ENCODE data around the gene BMP7. TPM values are rescaled to one million over a fixed set of nuclear protein-coding genes. Genes with fewer than 3 reads are reported as not detected.

Gene BMP7
- total and polyA plus RNA-seq, 2 of the 13 experiments (the other 11 are each of a cell fraction or from before 2014, with no cell fraction given), result not detected

DNA sequence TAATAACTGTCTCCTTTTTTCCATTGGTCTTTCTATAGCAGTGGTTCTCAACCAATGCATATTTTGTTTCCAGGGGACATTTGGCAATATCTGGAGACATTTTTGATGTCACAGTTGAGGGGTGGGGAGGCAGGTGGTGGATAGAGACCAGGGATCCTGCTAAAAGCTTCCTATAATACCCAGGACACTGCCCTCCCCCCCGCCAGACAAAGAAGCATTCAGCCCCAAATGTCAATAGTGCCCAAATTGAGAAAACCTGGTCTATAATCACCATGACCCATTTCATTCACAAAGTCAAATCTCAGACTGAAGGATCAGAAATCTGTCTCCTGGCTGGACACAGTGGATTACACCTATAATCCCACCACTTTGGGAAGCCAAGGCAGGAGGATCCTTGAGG is 128.8 kb downstream of the BMP7 start (continued):
- TF ChIP-seq, protein P1, sequence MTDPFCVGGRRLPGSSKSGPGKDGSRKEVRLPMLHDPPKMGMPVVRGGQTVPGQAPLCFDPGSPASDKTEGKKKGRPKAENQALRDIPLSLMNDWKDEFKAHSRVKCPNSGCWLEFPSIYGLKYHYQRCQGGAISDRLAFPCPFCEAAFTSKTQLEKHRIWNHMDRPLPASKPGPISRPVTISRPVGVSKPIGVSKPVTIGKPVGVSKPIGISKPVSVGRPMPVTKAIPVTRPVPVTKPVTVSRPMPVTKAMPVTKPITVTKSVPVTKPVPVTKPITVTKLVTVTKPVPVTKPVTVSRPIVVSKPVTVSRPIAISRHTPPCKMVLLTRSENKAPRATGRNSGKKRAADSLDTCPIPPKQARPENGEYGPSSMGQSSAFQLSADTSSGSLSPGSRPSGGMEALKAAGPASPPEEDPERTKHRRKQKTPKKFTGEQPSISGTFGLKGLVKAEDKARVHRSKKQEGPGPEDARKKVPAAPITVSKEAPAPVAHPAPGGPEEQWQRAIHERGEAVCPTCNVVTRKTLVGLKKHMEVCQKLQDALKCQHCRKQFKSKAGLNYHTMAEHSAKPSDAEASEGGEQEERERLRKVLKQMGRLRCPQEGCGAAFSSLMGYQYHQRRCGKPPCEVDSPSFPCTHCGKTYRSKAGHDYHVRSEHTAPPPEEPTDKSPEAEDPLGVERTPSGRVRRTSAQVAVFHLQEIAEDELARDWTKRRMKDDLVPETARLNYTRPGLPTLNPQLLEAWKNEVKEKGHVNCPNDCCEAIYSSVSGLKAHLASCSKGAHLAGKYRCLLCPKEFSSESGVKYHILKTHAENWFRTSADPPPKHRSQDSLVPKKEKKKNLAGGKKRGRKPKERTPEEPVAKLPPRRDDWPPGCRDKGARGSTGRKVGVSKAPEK (CRISPR knock-in tag; IDR thresholded peaks at IDR 0.05; ENCODE audit: borderline replicate concordance), result no peak
- TF ChIP-seq SPEN (CRISPR knock-in tag; IDR thresholded peaks at IDR 0.05; ENCODE audit: low read depth) (no peak), ZMYM4 (CRISPR knock-in tag; IDR thresholded peaks at IDR 0.05) (no peak), ZIK1 (CRISPR knock-in tag; IDR thresholded peaks at IDR 0.05; ENCODE audit: borderline replicate concordance, low read depth) (no peak), ZNF274 (CRISPR knock-in tag; IDR thresholded peaks at IDR 0.05) (no peak), ZNF570 (CRISPR knock-in tag; IDR thresholded peaks at IDR 0.05; ENCODE audit: borderline replicate concordance) (no peak), MED8 (CRISPR knock-in tag; IDR thresholded peaks at IDR 0.05; ENCODE audit: insufficient replicate concordance) (no peak)

DNA sequence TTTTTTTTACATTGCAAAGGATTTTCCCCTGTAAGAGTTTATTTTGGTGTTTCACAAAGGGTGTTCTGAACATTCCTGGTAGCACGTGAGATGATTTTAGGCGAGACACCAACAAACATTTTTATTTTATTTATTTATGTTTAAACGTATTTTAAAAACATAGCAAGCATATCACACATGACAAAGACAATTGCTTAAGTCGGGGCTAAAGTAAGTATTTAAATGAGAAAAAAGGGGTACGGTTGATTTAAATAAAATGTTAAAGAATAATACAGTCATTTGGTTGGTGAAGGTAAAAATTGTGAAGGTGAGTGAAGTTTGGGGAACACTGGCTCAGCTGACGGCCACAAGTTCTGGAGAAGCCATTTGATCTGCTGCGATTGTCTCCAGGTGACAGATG is 129.7 kb downstream of the BMP7 start:
- WGBS (ENCODE audit: low lambda C conversion rate), result 51% methylated on average over 7 of the region's 7 CpGs
- in situ Hi-C loops (cut with HindIII; ENCODE audit: extremely low pct_ligation_motif_present, low pct_unique_long_range_greater_than_20kb) (no loop called here), intact Hi-C loops (cut with micrococcal nuclease; ENCODE audit: unreplicated experiment) (no loop called here)
- H3K79me2 ChIP-seq (ENCODE audit: insufficient read depth, low read length), result no peaks in the 10 kb centered on the region
- no peak overlapping the region for H3K4me3 ChIP-seq (replicated peaks in 1 of 3; ENCODE audit: insufficient read depth in 1 of 3, low read depth in 2 of 3, low read length in 3 of 3)
- BruUV-seq (replicated peaks), result no TSS peak
- H3K36me3 ChIP-seq (replicated peaks in 1 of 2; ENCODE audit: control insufficient read depth in 1 of 2, insufficient read depth in 2 of 2, low read length in 2 of 2), result no peaks in the 10 kb centered on the region
- no peaks in the 10 kb centered on the region for H3K4me1 ChIP-seq (ENCODE audit: insufficient read depth, low read length)
- H3K4me2 ChIP-seq (ENCODE audit: low read depth, low read length), result no peak overlapping the region
- ATAC-seq (no peak), FAIRE-seq (no peak), DNase-seq (ENCODE audit: low spot score) (no peak)
- H3K27ac ChIP-seq (ENCODE audit: extremely low read length, insufficient read depth, low read length), result no peak overlapping the region
- no peak overlapping the region for H2AFZ ChIP-seq (ENCODE audit: low read length)
- H3K27me3 ChIP-seq (ENCODE audit: control insufficient read depth in 1 of 2, insufficient read depth in 2 of 2, low read length in 2 of 2), result peaks cover 3 to 8% of the 10 kb centered on the region in 2 experiments; a peak in 1 of 5 replicates
- no peaks in the 10 kb centered on the region for H4K20me1 ChIP-seq (ENCODE audit: insufficient read depth, low read length)
- no peaks in the 10 kb centered on the region for H3K9me3 ChIP-seq (ENCODE audit: low read length)
- H3K9ac ChIP-seq (ENCODE audit: insufficient read depth, low read depth, low read length), result no peak overlapping the region
- CTCF ChIA-PET (ENCODE audit: low intra/inter-chr PET ratio, low total read pairs), result no interaction called here
- POLR2A ChIA-PET, result no interaction called here
- TF ChIP-seq ZFP62 (CRISPR knock-in tag; IDR thresholded peaks at IDR 0.05) (no peak), SMC3 (IDR thresholded peaks at IDR 0.05; ENCODE audit: low read length) (no peak), NR2C2 (CRISPR knock-in tag; IDR thresholded peaks at IDR 0.05; ENCODE audit: borderline replicate concordance) (no peak), PPARG (CRISPR knock-in tag; conservative IDR thresholded peaks at IDR 0.05) (no peak), IRF2 (CRISPR knock-in tag; IDR thresholded peaks at IDR 0.05) (no peak), ZNF12 (CRISPR knock-in tag; IDR thresholded peaks at IDR 0.05) (no peak), GTF3A (CRISPR knock-in tag; conservative IDR thresholded peaks at IDR 0.05) (no peak), NR2F6 (IDR thresholded peaks at IDR 0.05) (no peak), NR2F6 (CRISPR knock-in tag; IDR thresholded peaks at IDR 0.05) (no peak), ZNF124 (CRISPR knock-in tag; IDR thresholded peaks at IDR 0.05) (no peak), ZSCAN21 (CRISPR knock-in tag; IDR thresholded peaks at IDR 0.05; ENCODE audit: borderline replicate concordance) (no peak), ZFP37 (CRISPR knock-in tag; IDR thresholded peaks at IDR 0.05; ENCODE audit: borderline replicate concordance) (no peak), KDM5A (IDR thresholded peaks at IDR 0.05; ENCODE audit: borderline replicate concordance, low read length) (no peak), SRF (IDR thresholded peaks at IDR 0.05; ENCODE audit: low read depth, low read length) (no peak)
- TF ChIP-seq, protein P2, sequence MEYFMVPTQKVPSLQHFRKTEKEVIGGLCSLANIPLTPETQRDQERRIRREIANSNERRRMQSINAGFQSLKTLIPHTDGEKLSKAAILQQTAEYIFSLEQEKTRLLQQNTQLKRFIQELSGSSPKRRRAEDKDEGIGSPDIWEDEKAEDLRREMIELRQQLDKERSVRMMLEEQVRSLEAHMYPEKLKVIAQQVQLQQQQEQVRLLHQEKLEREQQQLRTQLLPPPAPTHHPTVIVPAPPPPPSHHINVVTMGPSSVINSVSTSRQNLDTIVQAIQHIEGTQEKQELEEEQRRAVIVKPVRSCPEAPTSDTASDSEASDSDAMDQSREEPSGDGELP (IDR thresholded peaks at IDR 0.05; ENCODE audit: borderline replicate concordance, low read depth), result no peak
- TF ChIP-seq, protein P3, sequence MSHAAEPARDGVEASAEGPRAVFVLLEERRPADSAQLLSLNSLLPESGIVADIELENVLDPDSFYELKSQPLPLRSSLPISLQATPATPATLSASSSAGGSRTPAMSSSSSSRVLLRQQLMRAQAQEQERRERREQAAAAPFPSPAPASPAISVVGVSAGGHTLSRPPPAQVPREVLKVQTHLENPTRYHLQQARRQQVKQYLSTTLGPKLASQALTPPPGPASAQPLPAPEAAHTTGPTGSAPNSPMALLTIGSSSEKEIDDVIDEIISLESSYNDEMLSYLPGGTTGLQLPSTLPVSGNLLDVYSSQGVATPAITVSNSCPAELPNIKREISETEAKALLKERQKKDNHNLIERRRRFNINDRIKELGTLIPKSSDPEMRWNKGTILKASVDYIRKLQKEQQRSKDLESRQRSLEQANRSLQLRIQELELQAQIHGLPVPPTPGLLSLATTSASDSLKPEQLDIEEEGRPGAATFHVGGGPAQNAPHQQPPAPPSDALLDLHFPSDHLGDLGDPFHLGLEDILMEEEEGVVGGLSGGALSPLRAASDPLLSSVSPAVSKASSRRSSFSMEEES (CRISPR knock-in tag; IDR thresholded peaks at IDR 0.05), result no peak
